ENCODE data around the gene UNKL.
A peak's percentile ranks its signal among the peaks of the same experiment; 100 is the strongest.

The UNKL gene

DNA sequence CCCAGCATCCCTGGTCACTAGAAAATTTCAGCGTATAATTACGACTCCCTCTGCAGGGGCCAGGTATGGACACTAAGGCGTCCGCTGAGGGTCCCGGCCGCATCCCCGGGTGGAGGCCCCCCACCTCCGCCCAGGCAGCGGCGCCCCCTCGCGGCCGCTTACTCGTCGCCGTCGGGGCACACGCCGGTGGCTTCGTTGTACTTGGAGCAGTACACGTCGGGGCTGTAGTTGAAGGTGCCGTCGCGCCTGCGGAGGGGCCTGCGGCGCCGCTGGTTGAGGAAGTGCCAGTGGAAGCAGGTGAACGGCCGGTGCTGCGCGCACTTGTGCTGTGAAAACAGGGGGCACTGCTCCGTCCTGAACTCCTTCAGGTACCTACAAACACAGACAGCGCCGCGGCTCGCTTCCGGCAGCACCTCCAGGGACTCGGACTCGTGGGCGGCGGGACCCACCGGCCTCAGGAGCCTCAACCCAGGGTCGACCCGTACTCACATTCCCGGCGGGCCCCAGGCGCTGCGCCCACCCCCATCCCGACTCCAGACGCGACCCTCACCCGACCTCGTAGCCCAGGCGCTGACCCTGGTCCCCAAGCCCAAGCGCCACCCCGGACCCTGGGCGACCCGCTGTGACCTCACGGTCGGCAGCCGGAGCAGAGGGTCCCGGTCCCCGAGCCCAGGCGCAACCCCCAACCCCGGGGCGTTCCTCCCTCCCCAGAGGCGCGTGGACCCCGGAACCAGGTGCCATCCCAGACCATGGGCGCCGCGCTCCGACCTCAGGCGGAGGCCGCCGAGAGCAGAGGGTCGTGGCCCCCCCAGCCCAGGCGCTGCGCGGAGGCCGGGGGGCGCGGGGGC lies 596 bp downstream of the UNKL start:
- peaks cover 42% of the 10 kb centered on the region for H3K4me1 ChIP-seq (ENCODE audit: insufficient read depth, low read length)
- H3K27me3 ChIP-seq (ENCODE audit: insufficient read depth, low read length, poor library complexity): no peaks in the 10 kb centered on the region
- H3K9ac ChIP-seq (ENCODE audit: low read depth, low read length): peak overlapping the region; percentile 84
- no peak for TF ChIP-seq EZH2 (IDR thresholded peaks at IDR 0.05; ENCODE audit: borderline replicate concordance, low read depth, low read length, severe bottlenecking)
- TF ChIP-seq, protein P1, sequence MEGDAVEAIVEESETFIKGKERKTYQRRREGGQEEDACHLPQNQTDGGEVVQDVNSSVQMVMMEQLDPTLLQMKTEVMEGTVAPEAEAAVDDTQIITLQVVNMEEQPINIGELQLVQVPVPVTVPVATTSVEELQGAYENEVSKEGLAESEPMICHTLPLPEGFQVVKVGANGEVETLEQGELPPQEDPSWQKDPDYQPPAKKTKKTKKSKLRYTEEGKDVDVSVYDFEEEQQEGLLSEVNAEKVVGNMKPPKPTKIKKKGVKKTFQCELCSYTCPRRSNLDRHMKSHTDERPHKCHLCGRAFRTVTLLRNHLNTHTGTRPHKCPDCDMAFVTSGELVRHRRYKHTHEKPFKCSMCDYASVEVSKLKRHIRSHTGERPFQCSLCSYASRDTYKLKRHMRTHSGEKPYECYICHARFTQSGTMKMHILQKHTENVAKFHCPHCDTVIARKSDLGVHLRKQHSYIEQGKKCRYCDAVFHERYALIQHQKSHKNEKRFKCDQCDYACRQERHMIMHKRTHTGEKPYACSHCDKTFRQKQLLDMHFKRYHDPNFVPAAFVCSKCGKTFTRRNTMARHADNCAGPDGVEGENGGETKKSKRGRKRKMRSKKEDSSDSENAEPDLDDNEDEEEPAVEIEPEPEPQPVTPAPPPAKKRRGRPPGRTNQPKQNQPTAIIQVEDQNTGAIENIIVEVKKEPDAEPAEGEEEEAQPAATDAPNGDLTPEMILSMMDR (IDR thresholded peaks at IDR 0.05; ENCODE audit: borderline replicate concordance, extremely low read depth, low read length, poor library complexity, severe bottlenecking): peak; percentile 80
- DNase-seq: peak; percentile 75
- peak overlapping the region; percentile 65 for H3K27ac ChIP-seq (ENCODE audit: low read length)
- peaks cover 28% of the 10 kb centered on the region for H3K36me3 ChIP-seq (ENCODE audit: insufficient read depth, low read length)
- peak overlapping the region; percentile 80 for H3K4me2 ChIP-seq (ENCODE audit: insufficient read depth, low read length)
- peak overlapping the region; percentile 78 for H2AFZ ChIP-seq (ENCODE audit: low read depth, low read length)
- peaks cover 50% of the 10 kb centered on the region for H3K79me2 ChIP-seq (ENCODE audit: insufficient read depth, low read length)
- peak overlapping the region; percentile 76 to 96 for H3K4me3 ChIP-seq (ENCODE audit: low read depth in 1 of 2, low read length in 2 of 2)
- peak; percentile 79 for ATAC-seq (ENCODE audit: insufficient read depth, low read depth)
- peaks cover 16% of the 10 kb centered on the region for H4K20me1 ChIP-seq (ENCODE audit: insufficient read depth, low read length)
- H3K9me3 ChIP-seq (ENCODE audit: insufficient read depth, low read length, severe bottlenecking): no peaks in the 10 kb centered on the region

DNA sequence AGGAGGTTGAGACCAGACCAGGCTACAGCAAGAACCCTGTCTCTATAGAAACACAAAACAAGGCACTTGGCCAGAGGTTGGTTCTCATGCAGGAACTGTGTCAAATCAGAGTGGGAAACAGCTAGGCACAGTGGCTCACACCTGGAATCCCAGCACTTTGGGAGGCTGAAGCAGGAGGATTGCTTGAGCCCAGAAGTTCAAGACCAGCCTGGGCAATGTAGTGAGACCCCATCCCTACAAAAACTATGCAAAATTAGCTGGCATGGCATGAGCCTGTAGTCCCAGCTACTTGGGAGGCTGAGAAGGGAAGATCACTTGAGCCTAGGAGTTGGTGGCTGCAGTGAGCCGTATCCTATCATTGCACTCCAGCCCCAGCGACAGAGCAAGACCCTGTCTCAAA lies 1.7 kb downstream of the UNKL start:
- Histone ChIP-seq H3K27ac (ENCODE audit: low read length) (no peak overlapping the region), H3K4me2 (ENCODE audit: insufficient read depth, low read length) (peak overlapping the region; percentile 80; the same call in 1 of the 2 replicates), H2AFZ (ENCODE audit: low read depth, low read length) (no peak overlapping the region), H3K79me2 (ENCODE audit: insufficient read depth, low read length) (peaks cover 47% of the 10 kb centered on the region), H3K4me1 (ENCODE audit: insufficient read depth, low read length) (peaks cover 41% of the 10 kb centered on the region), H3K9ac (ENCODE audit: low read depth, low read length) (peak overlapping the region; percentile 84; the same call in 1 of the 2 replicates), H3K9me3 (ENCODE audit: insufficient read depth, low read length, severe bottlenecking) (no peaks in the 10 kb centered on the region), H3K27me3 (ENCODE audit: insufficient read depth, low read length, poor library complexity) (no peaks in the 10 kb centered on the region), H3K36me3 (ENCODE audit: insufficient read depth, low read length) (peaks cover 21% of the 10 kb centered on the region), H3K4me3 (ENCODE audit: low read depth in 1 of 2, low read length in 2 of 2) (no peak overlapping the region; a peak in 1 of 4 replicates), H4K20me1 (ENCODE audit: insufficient read depth, low read length) (peaks cover 22% of the 10 kb centered on the region)
- no peak for ATAC-seq (ENCODE audit: insufficient read depth, low read depth)
- no peak for DNase-seq
- TF ChIP-seq, protein P1 (IDR thresholded peaks at IDR 0.05; ENCODE audit: borderline replicate concordance, extremely low read depth, low read length, poor library complexity, severe bottlenecking): no peak
- no peak for TF ChIP-seq EZH2 (IDR thresholded peaks at IDR 0.05; ENCODE audit: borderline replicate concordance, low read depth, low read length, severe bottlenecking)

DNA sequence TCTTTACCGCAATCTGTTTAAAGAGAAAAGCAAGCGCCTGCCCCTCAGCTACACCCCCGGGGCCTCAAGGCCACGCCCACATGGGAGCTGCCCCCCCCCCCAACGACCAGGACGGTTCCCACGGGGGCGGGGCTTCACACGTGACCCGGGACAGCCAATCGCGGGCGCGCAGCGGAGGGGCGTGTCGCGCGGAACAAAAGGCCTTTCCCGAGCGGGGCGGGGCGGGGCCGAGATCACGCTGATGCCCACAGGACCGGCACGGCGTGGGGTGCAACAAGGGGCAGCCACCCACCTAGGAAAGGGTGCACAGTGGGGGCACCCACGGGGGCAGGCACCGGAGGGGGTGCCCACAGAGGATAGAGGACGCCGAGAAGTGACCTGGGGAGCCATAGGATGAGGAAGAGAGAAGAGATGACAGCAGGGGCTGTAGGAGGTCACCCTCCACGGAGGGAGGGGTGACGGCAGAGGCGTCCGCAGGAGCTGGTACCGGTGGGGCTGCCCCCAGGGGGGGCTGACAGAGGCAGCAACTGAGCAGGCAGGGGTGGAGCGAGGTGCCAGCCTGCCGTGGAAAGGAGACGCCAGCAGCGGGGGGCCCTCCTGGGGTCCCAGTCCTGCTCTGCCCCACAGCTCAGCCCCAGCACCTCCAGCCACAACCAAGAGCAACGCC lies 6.2 kb downstream of the UNKL start:
- Histone ChIP-seq H4K20me1 (ENCODE audit: insufficient read depth, low read length) (peaks cover 52% of the 10 kb centered on the region), H3K4me1 (ENCODE audit: insufficient read depth, low read length) (peaks cover 27% of the 10 kb centered on the region), H3K4me2 (ENCODE audit: insufficient read depth, low read length) (peak overlapping the region; percentile 99), H2AFZ (ENCODE audit: low read depth, low read length) (peak overlapping the region; percentile 73; the same call in 1 of the 2 replicates), H3K4me3 (ENCODE audit: low read depth in 1 of 2, low read length in 2 of 2) (peak overlapping the region; percentile 65 to 92; a peak in 3 of 4 replicates), H3K9me3 (ENCODE audit: insufficient read depth, low read length, severe bottlenecking) (no peaks in the 10 kb centered on the region), H3K27ac (ENCODE audit: low read length) (peak overlapping the region; percentile 75), H3K79me2 (ENCODE audit: insufficient read depth, low read length) (peaks cover 76% of the 10 kb centered on the region), H3K36me3 (ENCODE audit: insufficient read depth, low read length) (peaks cover 47% of the 10 kb centered on the region), H3K9ac (ENCODE audit: low read depth, low read length) (peak overlapping the region; percentile 63), H3K27me3 (ENCODE audit: insufficient read depth, low read length, poor library complexity) (no peaks in the 10 kb centered on the region)
- DNase-seq (peak; percentile 96), ATAC-seq (ENCODE audit: insufficient read depth, low read depth) (peak; percentile 92)
- TF ChIP-seq EZH2 (IDR thresholded peaks at IDR 0.05; ENCODE audit: borderline replicate concordance, low read depth, low read length, severe bottlenecking): no peak
- TF ChIP-seq, protein P1 (IDR thresholded peaks at IDR 0.05; ENCODE audit: borderline replicate concordance, extremely low read depth, low read length, poor library complexity, severe bottlenecking): no peak
